Measurements from ENCODE around the gene ACBD4. TPM values are rescaled to one million over a fixed set of nuclear protein-coding genes. Genes with fewer than 3 reads are reported as not detected.

ACBD4 gene
- total and polyA plus RNA-seq, 10 of the 15 experiments (the other 5 are each of a cell fraction or from before 2014, with no cell fraction given): 0.20 to 13.8 (median 6.9) TPM

- POLR2A ChIA-PET: no interaction called here
- peaks cover 37 to 45% of the 10 kb centered on the region in 2 experiments for H3K36me3 ChIP-seq (ENCODE audit: control insufficient read depth in 2 of 2, insufficient read depth in 2 of 2, low read length in 1 of 2)
- RAD21 ChIA-PET (ENCODE audit: unreplicated experiment): interaction anchor here (0.6 kb wide), 1 partner anchor 332 kb away, joined by 3 read pairs; no protein-coding TSS in a partner anchor
Measured at GRCh38 chr17:45108051-45108450, 27.4 kb upstream of the ACBD4 start.

More at GRCh38 chr17:45108051-45108450, 27.4 kb upstream of the ACBD4 start:
- in situ Hi-C loops (cut with MboI) (loop anchor here (10.0 kb wide), 1 partner anchor 183 kb away; no protein-coding TSS in a partner anchor), intact Hi-C loops (cut with micrococcal nuclease; ENCODE audit: unreplicated experiment) (no loop called here)
- Histone ChIP-seq H3K79me2 (ENCODE audit: control insufficient read depth, insufficient read depth, low read length) (no peaks in the 10 kb centered on the region), H3K27ac (ENCODE audit: control insufficient read depth, insufficient read depth) (no peak overlapping the region), H3K4me2 (ENCODE audit: control insufficient read depth, insufficient read depth) (no peak overlapping the region), H4K20me1 (ENCODE audit: control insufficient read depth, insufficient read depth) (peaks cover 3% of the 10 kb centered on the region; the same call in 1 of the 2 replicates), H3K4me1 (ENCODE audit: control insufficient read depth, insufficient read depth, low read length) (peaks cover 11% of the 10 kb centered on the region; the same call in 1 of the 2 replicates), H3K27me3 (replicated peaks in 1 of 2; ENCODE audit: control insufficient read depth in 2 of 2, insufficient read depth in 2 of 2, low read length in 1 of 2) (no peaks in the 10 kb centered on the region), H3K9ac (ENCODE audit: control insufficient read depth, insufficient read depth, low read length) (no peak overlapping the region), H2AFZ (ENCODE audit: control insufficient read depth, low read depth, low read length) (no peak overlapping the region), H3K4me3 (no peak overlapping the region), H3K9me3 (replicated peaks; ENCODE audit: control insufficient read depth, insufficient read depth, low read length) (no peaks in the 10 kb centered on the region)
- TF ChIP-seq EZH2 (IDR thresholded peaks at IDR 0.05; ENCODE audit: borderline replicate concordance, control insufficient read depth, low read depth, low read length) (no peak), CBX5 (IDR thresholded peaks at IDR 0.05; ENCODE audit: low read depth) (no peak), HCFC1 (IDR thresholded peaks at IDR 0.05; ENCODE audit: low read length) (no peak), BMI1 (IDR thresholded peaks at IDR 0.05; ENCODE audit: borderline replicate concordance) (no peak), USF1 (IDR thresholded peaks at IDR 0.05; ENCODE audit: borderline replicate concordance, extremely low read length, insufficient read depth, low read depth, low read length) (no peak), STAT1 (conservative IDR thresholded peaks at IDR 0.05) (no peak), NR2C2 (IDR thresholded peaks at IDR 0.05; ENCODE audit: borderline replicate concordance, control insufficient read depth, insufficient read length, low read depth) (no peak), NFIC (IDR thresholded peaks at IDR 0.05; ENCODE audit: low read depth, low read length) (no peak), HDGF (IDR thresholded peaks at IDR 0.05) (no peak), JUNB (IDR thresholded peaks at IDR 0.05) (no peak), SIX5 (IDR thresholded peaks at IDR 0.05; ENCODE audit: low read depth, low read length, severe bottlenecking) (no peak), KAT2A (conservative IDR thresholded peaks at IDR 0.05; ENCODE audit: control insufficient read depth, low read depth, low read length) (no peak), SMAD1 (IDR thresholded peaks at IDR 0.05; ENCODE audit: low read depth, partially characterized antibody) (no peak), HSF1 (IDR thresholded peaks at IDR 0.05; ENCODE audit: low read depth, low read length) (no peak), POLR2AphosphoS2 (IDR thresholded peaks at IDR 0.05; ENCODE audit: low read depth, low read length) (no peak), ATF2 (IDR thresholded peaks at IDR 0.05; ENCODE audit: low read length) (no peak), EP300 (IDR thresholded peaks at IDR 0.05; ENCODE audit: borderline replicate concordance in 1 of 2, control insufficient read depth in 1 of 2, low read depth in 2 of 2, low read length in 2 of 2) (no peak), MYC (IDR thresholded peaks at IDR 0.05; ENCODE audit: insufficient read depth, insufficient read length, insufficient replicate concordance, low read length, severe bottlenecking) (no peak), PKNOX1 (IDR thresholded peaks at IDR 0.05) (no peak), SP1 (IDR thresholded peaks at IDR 0.05; ENCODE audit: low read depth, low read length) (no peak)
- ATAC-seq (no peak), FAIRE-seq (no peak), DNase-seq (ENCODE audit: low read depth, low spot score) (no peak)
- 82% methylated on average over 9 of the region's 9 CpGs for WGBS (ENCODE audit: insufficient coverage, insufficient replicate concordance, low lambda C conversion rate, missing lambda C conversion rate)
- ChIA-PET CTCF (interaction anchor here (2.3 to 2.6 kb wide), 2 partner anchors 9 to 12 kb away, joined by 7 to 10 read pairs; no protein-coding TSS in a partner anchor), SMC1A (ENCODE audit: uncharacterized antibody, unreplicated experiment) (no interaction called here)
- no TSS peak for BruUV-seq (replicated peaks)

Data from GM12878 (cell line).